Loucy (cell line): ENCODE measurements around the gene TARS2.

Source experiments
- H2AFZ ChIP-seq: fragments of 200-600 bp; sonication (generic); 2 replicates; pipeline ENCODE4 v1.6.0; 2016; ENCODE audit warnings: antibody characterized with exemption, mild to moderate bottlenecking, low read length, moderate library complexity
- H3F3A ChIP-seq: fragments of 200-600 bp; 2 replicates; pipeline ENCODE4 v1.6.0; 2016; ENCODE audit warnings: antibody characterized with exemption, low read depth, mild to moderate bottlenecking
- H3K27me3 ChIP-seq: fragments of 200-600 bp; sonication (generic); 2 replicates; pipeline ENCODE4 v1.6.1; 2014; ENCODE audit warnings: low read length, mild to moderate bottlenecking; ENCODE audit not compliant: insufficient read depth, poor library complexity, severe bottlenecking
- H3K36me3 ChIP-seq: fragments of 200-600 bp; sonication (generic); 2 replicates; pipeline ENCODE4 v1.6.1; 2016; ENCODE audit warnings: low read length; ENCODE audit not compliant: insufficient read depth
- H3K4me1 ChIP-seq: fragments of 200-600 bp; sonication (generic); 2 replicates; pipeline ENCODE4 v1.5.1; 2014; ENCODE audit warnings: low read length, mild to moderate bottlenecking; ENCODE audit not compliant: insufficient read depth, poor library complexity, severe bottlenecking
- H3K4me2 ChIP-seq: fragments of 200-600 bp; sonication (generic); 2 replicates; pipeline ENCODE4 v1.6.0; 2014; ENCODE audit warnings: antibody characterized with exemption, low read length, low read depth, mild to moderate bottlenecking; ENCODE audit not compliant: poor library complexity, severe bottlenecking
- H3K4me3 ChIP-seq: fragments of 200-600 bp; sonication (generic); 2 replicates; pipeline ENCODE4 v1.5.1; 2014; ENCODE audit warnings: low read length, mild to moderate bottlenecking, mixed read lengths; ENCODE audit not compliant: poor library complexity, severe bottlenecking
- H3K79me2 ChIP-seq: fragments of 200-600 bp; sonication (generic); 2 replicates; pipeline ENCODE4 v1.6.1; 2014; ENCODE audit warnings: low read length; ENCODE audit not compliant: insufficient read depth
- H3K9ac ChIP-seq: fragments of 200-600 bp; sonication (generic); 2 replicates; pipeline ENCODE4 v1.6.0; 2014; ENCODE audit warnings: mild to moderate bottlenecking, low read depth, low read length, moderate library complexity; ENCODE audit not compliant: poor library complexity, severe bottlenecking
- H3K9me2 ChIP-seq: fragments of 200-600 bp; sonication (generic); replicated peaks from 2 replicates; pipeline ENCODE4 v1.6.1; 2016; ENCODE audit warnings: low read depth, low read length, mixed read lengths
- H3K9me3 ChIP-seq: fragments of 200-600 bp; sonication (generic); 2 replicates; pipeline ENCODE4 v1.6.1; 2014; ENCODE audit warnings: mild to moderate bottlenecking, antibody characterized with exemption, low read length, low read depth; ENCODE audit not compliant: insufficient read depth
- H4K20me1 ChIP-seq: fragments of 200-600 bp; sonication (generic); 2 replicates; pipeline ENCODE4 v1.6.0; 2014; ENCODE audit warnings: antibody characterized with exemption, low read length, mild to moderate bottlenecking; ENCODE audit not compliant: insufficient read depth, poor library complexity, severe bottlenecking
- CTCF ChIP-seq: fragments of 200-600 bp; sonication (generic); conservative IDR thresholded peaks from 2 replicates; pipeline ENCODE4 v1.5.1; 2014; ENCODE audit warnings: mild to moderate bottlenecking, antibody characterized with exemption, low read length
- EZH2phosphoT487 ChIP-seq: fragments of 200-600 bp; IDR thresholded peaks from 2 replicates; pipeline ENCODE4 v1.6.1; 2018; ENCODE audit warnings: antibody characterized with exemption, mild to moderate bottlenecking, moderate library complexity, borderline replicate concordance

Gene TARS2

DNA sequence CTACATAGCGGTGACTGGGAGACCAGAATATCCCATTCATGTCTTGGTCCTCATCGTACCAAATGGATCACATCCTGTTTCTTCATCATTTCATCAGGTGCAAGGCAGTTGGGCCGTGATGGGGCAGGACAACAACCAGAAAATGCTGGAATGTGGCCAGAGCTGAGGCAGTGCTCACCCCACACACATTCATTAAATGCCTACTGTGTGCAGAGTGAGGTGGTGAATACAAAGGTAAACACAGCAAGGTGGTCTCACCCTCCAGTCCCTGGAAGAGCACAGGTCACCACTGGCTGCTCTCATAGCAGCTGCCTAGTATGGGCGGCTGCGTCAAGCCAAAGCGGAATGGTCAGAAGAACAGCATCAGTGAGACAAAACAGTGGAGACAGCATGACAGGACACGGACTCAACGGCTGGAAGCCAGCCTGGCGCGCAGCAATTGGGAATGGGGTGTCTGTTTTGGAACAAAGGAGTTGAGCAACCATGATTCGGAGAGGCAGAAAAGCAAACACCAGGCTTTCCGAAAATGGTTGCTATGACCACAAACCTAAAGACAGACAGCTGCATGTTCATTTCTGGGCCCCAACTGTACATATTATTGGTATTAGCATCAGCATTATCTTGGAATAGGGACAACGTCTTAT lies 56.4 kb downstream of the TARS2 start:
- Histone ChIP-seq H3K9me3 (no peaks in the 10 kb centered on the region), H3K27me3 (no peaks in the 10 kb centered on the region), H3K9ac (no peak overlapping the region), H4K20me1 (no peaks in the 10 kb centered on the region), H3K4me2 (no peak overlapping the region), H3K9me2 (no peaks in the 10 kb centered on the region), H3K36me3 (no peaks in the 10 kb centered on the region), H2AFZ (no peak overlapping the region), H3K4me3 (no peak overlapping the region), H3F3A (no peaks in the 10 kb centered on the region), H3K79me2 (no peaks in the 10 kb centered on the region), H3K4me1 (no peaks in the 10 kb centered on the region)
- TF ChIP-seq CTCF = no peak
- TF ChIP-seq EZH2phosphoT487 = no peak

DNA sequence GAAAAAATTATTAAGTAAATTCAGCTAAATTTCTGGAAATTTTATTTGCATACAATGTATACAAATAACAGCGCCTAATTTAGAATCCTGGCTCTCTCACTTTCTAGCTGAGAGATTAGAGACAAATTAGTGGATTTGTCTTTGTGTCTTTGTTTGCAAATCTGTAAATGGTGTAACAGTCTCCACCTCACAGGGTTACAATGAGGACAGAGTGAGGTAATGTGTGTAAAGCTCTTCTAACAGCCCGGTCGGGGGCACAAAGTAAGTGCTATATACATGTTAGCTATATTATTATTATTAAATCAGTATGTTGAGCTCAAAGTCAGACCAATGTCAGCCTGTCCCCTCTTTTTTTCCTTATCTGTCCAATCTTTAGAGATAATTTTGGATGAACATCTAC lies 57.0 kb downstream of the TARS2 start:
- no peaks in the 10 kb centered on the region for H3F3A ChIP-seq
- H2AFZ ChIP-seq = no peak overlapping the region
- H3K27me3 ChIP-seq = no peaks in the 10 kb centered on the region
- H3K4me1 ChIP-seq = no peaks in the 10 kb centered on the region
- no peak overlapping the region for H3K4me2 ChIP-seq
- H3K9me2 ChIP-seq = no peaks in the 10 kb centered on the region
- no peaks in the 10 kb centered on the region for H3K9me3 ChIP-seq
- H3K9ac ChIP-seq = no peak overlapping the region
- H4K20me1 ChIP-seq = no peaks in the 10 kb centered on the region
- no peak overlapping the region for H3K4me3 ChIP-seq
- TF ChIP-seq EZH2phosphoT487 (no peak), CTCF (no peak)
- no peaks in the 10 kb centered on the region for H3K36me3 ChIP-seq
- no peaks in the 10 kb centered on the region for H3K79me2 ChIP-seq

DNA sequence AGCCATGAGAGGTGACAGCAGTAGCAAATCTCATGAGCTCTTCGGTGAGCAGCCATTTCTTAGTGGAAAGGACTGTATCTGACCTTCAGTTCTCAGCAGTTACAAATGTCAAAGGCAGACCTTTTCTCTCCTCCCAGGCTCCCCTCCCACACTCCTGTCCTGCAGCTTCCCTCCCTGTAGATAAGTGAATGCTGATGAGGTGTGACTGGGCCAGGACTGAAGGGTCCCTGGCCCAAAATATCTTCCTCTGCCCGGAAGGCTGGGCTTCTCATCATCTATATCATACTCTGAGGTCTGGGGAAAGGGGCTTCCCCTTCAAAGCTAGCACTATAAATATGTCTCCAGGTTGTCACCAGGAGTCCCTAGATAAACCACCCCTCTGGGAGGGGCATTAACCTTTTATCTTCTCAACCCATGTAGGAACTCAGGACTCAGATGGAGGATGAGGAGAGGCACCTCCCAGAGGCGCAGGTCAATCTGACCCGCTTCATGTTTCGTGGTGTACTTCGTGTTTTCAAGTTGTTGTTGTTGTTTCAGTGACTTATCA lies 58.3 kb downstream of the TARS2 start:
- H3K79me2 ChIP-seq = no peaks in the 10 kb centered on the region
- no peak overlapping the region for H3K4me2 ChIP-seq
- no peak overlapping the region for H2AFZ ChIP-seq
- H3K27me3 ChIP-seq = no peaks in the 10 kb centered on the region
- no peak overlapping the region for H3K9ac ChIP-seq
- H3K4me3 ChIP-seq = no peak overlapping the region
- H4K20me1 ChIP-seq = no peaks in the 10 kb centered on the region
- H3K36me3 ChIP-seq = no peaks in the 10 kb centered on the region
- TF ChIP-seq EZH2phosphoT487 (no peak), CTCF (no peak)
- H3K9me2 ChIP-seq = no peaks in the 10 kb centered on the region
- no peaks in the 10 kb centered on the region for H3F3A ChIP-seq
- no peaks in the 10 kb centered on the region for H3K9me3 ChIP-seq
- no peaks in the 10 kb centered on the region for H3K4me1 ChIP-seq
